Thyroid gland (tissue), 4 donors: ENCODE measurements around the gene TIMP3. TPM values are rescaled to one million over a fixed set of nuclear protein-coding genes. Genes with fewer than 3 reads are reported as not detected.

Source experiments
- DNase-seq, 2 donors: peaks; one replicate each; pipeline ENCODE4 v3.0.0-alpha.2; 2019
- H3K27ac ChIP-seq, 3 donors: fragments of 200-600 bp; sonication (generic); 1 replicate in 2 of 3; 2 replicates in 1 of 3; pipeline ENCODE4 v1.5.1; 2016 to 2019; ENCODE audit warnings: mild to moderate bottlenecking in 1 of 3, moderate library complexity in 1 of 3
- H3K27me3 ChIP-seq: fragments of 200-600 bp; sonication (generic); one replicate; pipeline ENCODE4 v1.5.1; 2019
- H3K36me3 ChIP-seq, 2 donors: fragments of 200-600 bp; sonication (generic); one replicate each; pipeline ENCODE4 v1.5.1; 2016 to 2019
- H3K4me1 ChIP-seq, 2 donors: fragments of 200-600 bp; sonication (generic); one replicate each; pipeline ENCODE4 v1.5.1; 2017 to 2019
- H3K4me3 ChIP-seq, 3 donors: fragments of 200-600 bp; sonication (generic); replicated peaks in 1 of 3; 1 replicate in 2 of 3; 2 replicates in 1 of 3; pipeline ENCODE4 v1.5.1; 2016; ENCODE audit warnings: mild to moderate bottlenecking in 1 of 3
- H3K9me3 ChIP-seq: fragments of 200-600 bp; sonication (generic); one replicate; pipeline ENCODE4 v1.5.1; 2017
- POLR2A ChIP-seq, 2 donors: fragments of 450-650 bp; IDR thresholded peaks; one replicate each; pipeline ENCODE4 v1.6.1; 2017; ENCODE audit warnings: antibody characterized with exemption in 2 of 2, mild to moderate bottlenecking in 2 of 2, moderate library complexity in 1 of 2
- WGBS, 2 donors: methylation state at CpG; one replicate each; pipeline ENCODE4 v1.1.5; 2017; 5-methylcytosine and 5-hydroxymethylcytosine counted together
- intact Hi-C: fragments of 100-400 bp; cut with DNase I; formaldehyde crosslinking; loops from one replicate; pipeline ENCODE4 v1.15.1; 2023
- total RNA-seq, 4 donors: library from RNA; depleted of rRNA; stranded (reverse); fragments of >200 nt; gene quantifications; one replicate each; pipeline ENCODE4 v1.2.3, GENCODE V29; 2016
- TF ChIP-seq, protein P1 (sequence below), 6 experiments: fragments of 200-600 bp in 3 of 6; fragments of 450-650 bp in 3 of 6; sonication (generic) in 3 of 6; IDR thresholded peaks; one replicate each; pipeline ENCODE4 v1.5.1; 2016 to 2019; ENCODE audit warnings: antibody characterized with exemption in 6 of 6, mild to moderate bottlenecking in 2 of 6, inconsistent platforms in 1 of 6, moderate library complexity in 1 of 6

The TIMP3 gene
- total RNA-seq, 4 donors from 2014 or later, result 424 to 772 (median 543) TPM

DNA sequence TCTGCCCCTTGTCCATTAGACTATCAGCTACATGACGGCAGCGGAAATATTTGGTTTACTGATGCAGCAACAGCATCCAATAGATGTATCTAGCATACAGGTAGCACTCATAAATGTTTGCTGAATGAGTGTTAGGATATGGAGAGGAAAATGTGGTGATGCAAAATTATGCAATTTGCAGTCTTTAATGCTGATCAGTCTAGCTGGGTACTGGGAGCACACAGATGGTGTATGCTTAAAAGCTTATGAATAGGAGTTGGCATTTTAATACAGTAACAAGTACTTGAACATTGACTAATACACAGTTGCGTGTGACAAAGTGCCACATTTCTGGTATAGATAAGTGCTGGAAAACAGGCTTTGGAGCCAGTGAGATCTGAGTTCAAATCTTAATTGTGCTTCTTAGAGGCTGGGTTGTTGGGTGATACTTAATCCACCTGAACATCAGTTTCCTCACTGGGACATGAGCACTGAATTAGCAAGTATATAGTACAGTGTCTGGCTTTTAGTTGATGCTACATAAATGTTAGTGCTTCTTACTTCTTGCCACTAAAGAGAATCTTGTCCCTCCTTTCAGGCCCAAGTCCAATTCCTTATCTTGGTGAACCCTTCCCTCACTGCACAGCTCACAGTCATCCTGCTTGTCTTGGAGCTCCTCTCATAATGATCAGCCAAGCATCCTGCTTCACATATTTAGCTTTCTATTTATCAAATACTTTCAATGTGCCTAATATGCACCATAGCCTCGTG is 99.6 kb downstream of the TIMP3 start:
- Histone ChIP-seq H3K27ac (no peak overlapping the region), H3K9me3 (no peaks in the 10 kb centered on the region), H3K27me3 (no peaks in the 10 kb centered on the region), H3K4me1 (peaks cover 10 to 14% of the 10 kb centered on the region in 2 donors), H3K4me3 (no peak overlapping the region), H3K36me3 (no peaks in the 10 kb centered on the region)
- WGBS, 2 donors, result 88 to 93% methylated on average over 4 of the region's 4 CpGs
- no peak for TF ChIP-seq POLR2A (IDR thresholded peaks at IDR 0.05)
- TF ChIP-seq, protein P1, sequence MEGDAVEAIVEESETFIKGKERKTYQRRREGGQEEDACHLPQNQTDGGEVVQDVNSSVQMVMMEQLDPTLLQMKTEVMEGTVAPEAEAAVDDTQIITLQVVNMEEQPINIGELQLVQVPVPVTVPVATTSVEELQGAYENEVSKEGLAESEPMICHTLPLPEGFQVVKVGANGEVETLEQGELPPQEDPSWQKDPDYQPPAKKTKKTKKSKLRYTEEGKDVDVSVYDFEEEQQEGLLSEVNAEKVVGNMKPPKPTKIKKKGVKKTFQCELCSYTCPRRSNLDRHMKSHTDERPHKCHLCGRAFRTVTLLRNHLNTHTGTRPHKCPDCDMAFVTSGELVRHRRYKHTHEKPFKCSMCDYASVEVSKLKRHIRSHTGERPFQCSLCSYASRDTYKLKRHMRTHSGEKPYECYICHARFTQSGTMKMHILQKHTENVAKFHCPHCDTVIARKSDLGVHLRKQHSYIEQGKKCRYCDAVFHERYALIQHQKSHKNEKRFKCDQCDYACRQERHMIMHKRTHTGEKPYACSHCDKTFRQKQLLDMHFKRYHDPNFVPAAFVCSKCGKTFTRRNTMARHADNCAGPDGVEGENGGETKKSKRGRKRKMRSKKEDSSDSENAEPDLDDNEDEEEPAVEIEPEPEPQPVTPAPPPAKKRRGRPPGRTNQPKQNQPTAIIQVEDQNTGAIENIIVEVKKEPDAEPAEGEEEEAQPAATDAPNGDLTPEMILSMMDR (IDR thresholded peaks at IDR 0.05), result no peak
- intact Hi-C loops, result no loop called here
- no peak for DNase-seq

DNA sequence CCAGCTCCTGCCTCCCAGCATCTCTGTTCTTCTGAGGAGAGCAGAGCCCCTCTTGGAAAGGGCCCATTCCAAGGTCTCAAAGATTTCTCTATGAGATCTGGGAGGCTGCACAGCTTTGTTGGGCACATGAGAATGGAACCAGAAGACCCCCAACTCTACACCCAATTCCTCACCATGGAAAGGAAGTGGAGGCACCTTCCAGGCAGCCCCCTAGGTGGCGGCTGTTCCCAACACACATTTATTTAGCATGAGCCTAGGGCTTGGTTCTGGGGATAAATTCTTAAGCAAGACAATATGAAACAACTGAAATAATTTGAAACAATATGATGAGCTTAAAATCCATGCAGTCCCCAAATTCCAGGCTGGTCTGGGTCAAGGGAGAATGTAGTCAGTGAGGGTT is 100.4 kb downstream of the TIMP3 start:
- intact Hi-C loops, result no loop called here
- no peak for DNase-seq

DNA sequence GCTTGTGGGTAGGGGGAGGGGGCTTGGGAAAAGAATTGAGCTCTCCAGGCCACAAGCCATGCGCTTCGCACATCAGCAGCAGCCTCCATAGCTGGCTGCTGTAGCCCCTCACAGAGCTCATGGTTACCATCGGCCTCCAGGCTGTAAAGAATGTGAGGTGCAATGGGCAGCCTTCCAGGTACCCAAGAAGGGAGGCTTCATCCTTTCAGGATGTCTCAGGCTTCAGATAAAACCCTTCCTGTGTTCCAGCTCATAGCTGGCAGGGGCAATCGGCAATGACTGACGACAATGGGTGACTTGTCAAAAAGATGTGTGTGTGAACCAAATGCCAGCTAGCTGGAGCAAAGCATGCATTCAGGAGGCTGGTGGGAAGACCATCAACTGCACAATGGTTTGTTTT is 102.0 kb downstream of the TIMP3 start:
- Histone ChIP-seq H3K36me3 (no peaks in the 10 kb centered on the region), H3K9me3 (no peaks in the 10 kb centered on the region), H3K27me3 (no peaks in the 10 kb centered on the region), H3K4me1 (peaks cover 13 to 24% of the 10 kb centered on the region in 2 donors), H3K27ac (no peak overlapping the region), H3K4me3 (no peak overlapping the region)
- 89 to 90% methylated on average over 5 of the region's 5 CpGs for WGBS, 2 donors
- no peak for DNase-seq
- intact Hi-C loops, result no loop called here
- TF ChIP-seq, protein P1 (IDR thresholded peaks at IDR 0.05), result no peak
- TF ChIP-seq POLR2A (IDR thresholded peaks at IDR 0.05), result no peak

More for the DNA sequence above, 100.4 kb downstream of the TIMP3 start:
- no peaks in the 10 kb centered on the region for H3K27me3 ChIP-seq
- peaks cover 13 to 17% of the 10 kb centered on the region in 2 donors for H3K4me1 ChIP-seq
- TF ChIP-seq, protein P1 (IDR thresholded peaks at IDR 0.05), result no peak
- no peak for TF ChIP-seq POLR2A (IDR thresholded peaks at IDR 0.05)
- 0% methylated on average over 1 of the region's 1 CpG for WGBS, 2 donors
- H3K4me3 ChIP-seq, result no peak overlapping the region
- H3K27ac ChIP-seq, result no peak overlapping the region
- no peaks in the 10 kb centered on the region for H3K9me3 ChIP-seq
- no peaks in the 10 kb centered on the region for H3K36me3 ChIP-seq

DNA sequence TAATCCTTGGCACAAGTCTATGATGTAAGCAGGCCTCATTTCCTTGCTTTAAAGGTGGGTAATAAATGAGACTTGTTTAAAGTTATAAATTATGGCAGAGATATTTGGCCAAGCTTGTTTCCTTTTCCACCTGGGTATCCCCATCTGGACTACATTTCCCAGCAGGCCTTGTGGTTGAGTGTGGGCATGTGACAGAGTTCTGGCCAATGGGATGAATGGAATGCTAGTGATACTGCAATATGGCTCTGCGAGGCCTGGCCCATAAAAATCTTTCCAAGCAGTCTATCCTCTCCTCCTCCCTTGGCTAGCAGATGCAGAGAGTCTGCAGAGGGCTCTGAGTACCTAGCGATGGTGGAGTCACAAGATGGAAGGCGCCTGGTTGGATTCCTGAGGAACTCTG is 102.5 kb downstream of the TIMP3 start:
- H3K4me1 ChIP-seq, result peaks cover 13 to 25% of the 10 kb centered on the region in 2 donors
- intact Hi-C loops, result no loop called here
- no peak overlapping the region for H3K4me3 ChIP-seq
- H3K9me3 ChIP-seq, result no peaks in the 10 kb centered on the region
- H3K36me3 ChIP-seq, result no peaks in the 10 kb centered on the region
- no peak for TF ChIP-seq POLR2A (IDR thresholded peaks at IDR 0.05)
- TF ChIP-seq, protein P1 (IDR thresholded peaks at IDR 0.05), result no peak
- peak; percentile 52 to 53 for DNase-seq
- H3K27ac ChIP-seq, result no peak overlapping the region
- H3K27me3 ChIP-seq, result no peaks in the 10 kb centered on the region
- WGBS, 2 donors, result 94 to 98% methylated on average over 3 of the region's 3 CpGs

DNA sequence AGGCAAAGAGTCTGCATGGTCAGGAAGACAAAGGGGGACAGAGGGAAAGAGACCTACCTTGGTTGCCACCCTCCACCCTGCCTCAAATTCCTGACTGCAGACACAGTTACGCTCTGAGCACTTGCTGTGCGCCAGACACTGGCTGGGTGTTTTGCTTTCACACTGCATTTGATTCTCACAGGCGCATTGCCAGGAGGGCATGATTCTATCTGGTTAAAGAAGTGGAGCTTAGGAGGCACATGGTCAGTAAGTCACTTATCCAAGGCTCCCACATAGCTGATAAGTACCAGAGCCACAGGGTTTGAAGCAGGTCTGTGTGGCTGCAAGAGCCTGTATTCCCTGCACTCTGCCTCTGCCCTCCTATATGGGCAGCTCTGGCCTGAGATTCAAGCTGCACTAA is 103.9 kb downstream of the TIMP3 start:
- 26 to 52% methylated on average over 3 of the region's 3 CpGs for WGBS, 2 donors
- intact Hi-C loops, result no loop called here
- no peaks in the 10 kb centered on the region for H3K9me3 ChIP-seq
- peak overlapping the region; percentile 70 to 91 (median 75) for H3K27ac ChIP-seq
- DNase-seq, result peak; percentile 95 to 98
- no peaks in the 10 kb centered on the region for H3K27me3 ChIP-seq
- peaks cover 20 to 38% of the 10 kb centered on the region in 2 donors for H3K4me1 ChIP-seq
- peak in 1 of 2 donors; percentile 14 for TF ChIP-seq POLR2A (IDR thresholded peaks at IDR 0.05)
- TF ChIP-seq, protein P1 (IDR thresholded peaks at IDR 0.05), result no peak
- no peak overlapping the region for H3K4me3 ChIP-seq
- no peaks in the 10 kb centered on the region for H3K36me3 ChIP-seq
